Testis (tissue), 2 donors: ENCODE data around the gene RABEP2.

ENCODE experiments used
- CTCF ChIP-seq, 3 experiments: fragments of 450-650 bp in 2 of 3; fragments of 200-600 bp in 1 of 3; sonication (generic) in 1 of 3; IDR thresholded peaks; one replicate each; pipeline ENCODE4 v1.5.1; 2016 to 2019; ENCODE audit warnings: antibody characterized with exemption in 3 of 3, mild to moderate bottlenecking in 2 of 3, moderate library complexity in 1 of 3
- POLR2A ChIP-seq: fragments of 450-650 bp; IDR thresholded peaks from one replicate; pipeline ENCODE4 v1.6.1; 2017; ENCODE audit warnings: antibody characterized with exemption, mild to moderate bottlenecking, moderate library complexity

DNA sequence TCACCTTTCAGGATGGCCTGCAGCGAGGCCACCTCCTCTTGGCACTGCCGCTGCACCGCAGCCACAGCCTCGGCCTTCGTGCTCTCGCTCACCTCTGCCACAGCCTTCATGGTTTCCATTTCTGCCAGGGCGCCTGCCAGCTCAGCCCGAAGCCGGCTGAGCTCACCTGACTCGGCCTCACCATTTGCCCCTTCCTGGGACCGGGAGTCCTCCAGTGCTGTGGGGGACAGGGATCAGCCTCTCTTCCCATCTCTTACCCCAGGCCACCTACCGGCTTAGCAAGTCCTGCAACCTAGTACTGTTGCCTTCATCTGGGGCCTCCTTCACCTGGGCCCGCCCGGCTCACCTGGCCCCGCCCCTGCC is 658 bp downstream of the RABEP2 start:
- TF ChIP-seq POLR2A (no peak), CTCF (IDR thresholded peaks at IDR 0.05) (no peak)
